ENCODE results near the gene RTN4R. TPM values are rescaled to one million over a fixed set of nuclear protein-coding genes. Genes with fewer than 3 reads are reported as not detected.

The RTN4R gene
- total and polyA plus RNA-seq, 3 donors from 2014 or later, result 2.1 to 6.1 (median 5.1) TPM

- intact Hi-C loops (cut with DNase I; ENCODE audit: low total_unique reads), result no loop called here
- WGBS, 2 donors, result 47 to 62% methylated on average over 3 to 9 of the region's 9 CpGs
- Histone ChIP-seq H3K36me3 (ENCODE audit: low read depth, missing control alignments) (no peaks in the 10 kb centered on the region), H3K4me3 (peak overlapping the region; percentile 53 to 68), H3K9me3 (no peaks in the 10 kb centered on the region), H3K4me1 (peaks cover 27% of the 10 kb centered on the region), H3K27ac (peak overlapping the region; percentile 35 to 75), H3K27me3 (no peaks in the 10 kb centered on the region)
- DNase-seq, result no peak
- TF ChIP-seq POLR2A (IDR thresholded peaks at IDR 0.05), result no peak
Measured at GRCh38 chr22:20206709-20207215, 61.4 kb downstream of the RTN4R start.

DNA sequence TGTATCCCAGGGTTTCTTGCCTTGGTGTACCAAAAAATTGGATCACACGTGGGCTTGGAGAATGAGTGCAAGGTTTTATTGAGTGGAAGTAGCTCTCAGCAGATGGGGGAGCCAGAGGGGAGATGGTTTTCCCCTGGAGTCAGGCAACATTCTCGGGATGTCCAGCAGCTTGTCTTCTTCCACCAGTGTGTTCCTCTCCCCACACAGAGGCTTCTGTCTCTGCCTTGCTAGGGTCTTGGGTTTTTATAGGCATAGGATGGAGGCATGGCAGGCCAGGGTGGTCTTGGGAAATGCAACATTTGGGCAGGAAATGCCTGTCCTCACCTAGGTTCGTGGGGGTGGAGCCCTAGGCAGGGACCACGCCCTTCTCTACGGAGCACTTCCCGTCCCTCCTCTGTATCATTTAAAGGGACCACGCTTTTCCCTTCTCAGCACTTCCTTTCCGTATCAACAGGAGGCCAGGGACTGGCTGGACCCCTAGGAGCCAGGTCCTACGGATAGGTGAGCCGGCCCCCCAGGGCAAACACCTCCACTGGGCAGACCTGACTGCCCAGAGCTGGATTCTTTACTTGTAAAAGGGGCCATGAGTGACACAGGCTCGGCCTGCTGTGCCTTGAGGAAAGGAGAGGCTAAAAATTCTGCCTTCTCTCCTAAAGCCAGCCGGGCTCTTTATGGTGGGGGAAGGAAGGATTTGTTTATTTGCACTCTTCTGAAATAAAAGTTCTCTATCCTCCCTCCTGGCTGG, 62.0 kb downstream of the RTN4R start:
- intact Hi-C loops (cut with DNase I; ENCODE audit: low total_unique reads), result no loop called here
- peak overlapping the region; percentile 35 to 75 for H3K27ac ChIP-seq
- peak; percentile 79 for DNase-seq
- H3K27me3 ChIP-seq, result no peaks in the 10 kb centered on the region
- no peaks in the 10 kb centered on the region for H3K9me3 ChIP-seq
- peaks cover 24% of the 10 kb centered on the region for H3K4me1 ChIP-seq
- no peaks in the 10 kb centered on the region for H3K36me3 ChIP-seq (ENCODE audit: low read depth, missing control alignments)
- TF ChIP-seq POLR2A (IDR thresholded peaks at IDR 0.05), result no peak
- TF ChIP-seq, protein P1, sequence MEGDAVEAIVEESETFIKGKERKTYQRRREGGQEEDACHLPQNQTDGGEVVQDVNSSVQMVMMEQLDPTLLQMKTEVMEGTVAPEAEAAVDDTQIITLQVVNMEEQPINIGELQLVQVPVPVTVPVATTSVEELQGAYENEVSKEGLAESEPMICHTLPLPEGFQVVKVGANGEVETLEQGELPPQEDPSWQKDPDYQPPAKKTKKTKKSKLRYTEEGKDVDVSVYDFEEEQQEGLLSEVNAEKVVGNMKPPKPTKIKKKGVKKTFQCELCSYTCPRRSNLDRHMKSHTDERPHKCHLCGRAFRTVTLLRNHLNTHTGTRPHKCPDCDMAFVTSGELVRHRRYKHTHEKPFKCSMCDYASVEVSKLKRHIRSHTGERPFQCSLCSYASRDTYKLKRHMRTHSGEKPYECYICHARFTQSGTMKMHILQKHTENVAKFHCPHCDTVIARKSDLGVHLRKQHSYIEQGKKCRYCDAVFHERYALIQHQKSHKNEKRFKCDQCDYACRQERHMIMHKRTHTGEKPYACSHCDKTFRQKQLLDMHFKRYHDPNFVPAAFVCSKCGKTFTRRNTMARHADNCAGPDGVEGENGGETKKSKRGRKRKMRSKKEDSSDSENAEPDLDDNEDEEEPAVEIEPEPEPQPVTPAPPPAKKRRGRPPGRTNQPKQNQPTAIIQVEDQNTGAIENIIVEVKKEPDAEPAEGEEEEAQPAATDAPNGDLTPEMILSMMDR (IDR thresholded peaks at IDR 0.05), result no peak
- H3K4me3 ChIP-seq, result peak overlapping the region; percentile 53 to 68
- 24 to 32% methylated on average over 6 to 12 of the region's 12 CpGs for WGBS, 2 donors

- no peaks in the 10 kb centered on the region for H3K9me3 ChIP-seq
- H3K27me3 ChIP-seq, result no peaks in the 10 kb centered on the region
- no peak for DNase-seq
- H3K4me1 ChIP-seq, result peaks cover 19% of the 10 kb centered on the region
- TF ChIP-seq, protein P1 (IDR thresholded peaks at IDR 0.05), result no peak
- no peak for TF ChIP-seq POLR2A (IDR thresholded peaks at IDR 0.05)
- no peak overlapping the region for H3K27ac ChIP-seq
- WGBS, 2 donors, result 79 to 91% methylated on average over 15 of the region's 15 CpGs
- no peaks in the 10 kb centered on the region for H3K36me3 ChIP-seq (ENCODE audit: low read depth, missing control alignments)
- intact Hi-C loops (cut with DNase I; ENCODE audit: low total_unique reads), result no loop called here
- H3K4me3 ChIP-seq, result no peak overlapping the region
Measured at GRCh38 chr22:20205464-20205963, 62.6 kb downstream of the RTN4R start.

- no peak overlapping the region for H3K4me3 ChIP-seq
- H3K27me3 ChIP-seq, result no peaks in the 10 kb centered on the region
- TF ChIP-seq POLR2A (IDR thresholded peaks at IDR 0.05), result no peak
- TF ChIP-seq, protein P1 (IDR thresholded peaks at IDR 0.05), result no peak
- no peaks in the 10 kb centered on the region for H3K36me3 ChIP-seq (ENCODE audit: low read depth, missing control alignments)
- intact Hi-C loops (cut with DNase I; ENCODE audit: low total_unique reads), result no loop called here
- H3K9me3 ChIP-seq, result no peaks in the 10 kb centered on the region
- H3K4me1 ChIP-seq, result peaks cover 19% of the 10 kb centered on the region
- 70 to 78% methylated on average over 15 to 16 of the region's 16 CpGs for WGBS, 2 donors
- H3K27ac ChIP-seq, result no peak overlapping the region
- DNase-seq, result no peak
Measured at GRCh38 chr22:20204806-20205205, 63.3 kb downstream of the RTN4R start.

DNA sequence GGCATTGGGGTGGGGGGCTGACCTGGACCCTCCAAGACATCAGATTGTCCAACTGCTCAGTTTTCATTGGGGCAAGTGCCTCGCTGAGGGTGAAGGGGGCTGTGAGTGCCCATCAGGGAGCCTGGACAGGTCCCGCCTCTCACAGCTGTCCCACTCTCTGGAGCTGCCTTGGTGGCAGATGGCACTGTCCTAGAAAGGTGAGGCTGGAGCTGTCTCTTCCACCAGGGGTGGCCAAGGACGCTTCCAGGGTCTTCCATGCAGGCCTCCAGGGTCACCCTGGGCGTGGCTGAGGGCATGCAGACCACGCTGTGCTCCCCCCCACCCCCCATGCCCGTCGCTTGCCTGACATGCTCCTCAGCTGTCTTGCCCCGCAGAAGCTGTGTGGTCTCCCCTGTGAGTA, 63.8 kb downstream of the RTN4R start:
- no peaks in the 10 kb centered on the region for H3K9me3 ChIP-seq
- 80 to 90% methylated on average over 3 of the region's 8 CpGs for WGBS, 2 donors
- H3K4me3 ChIP-seq, result no peak overlapping the region
- no peaks in the 10 kb centered on the region for H3K36me3 ChIP-seq (ENCODE audit: low read depth, missing control alignments)
- DNase-seq, result no peak
- H3K27ac ChIP-seq, result no peak overlapping the region
- TF ChIP-seq, protein P1 (IDR thresholded peaks at IDR 0.05), result no peak
- TF ChIP-seq POLR2A (IDR thresholded peaks at IDR 0.05), result no peak
- H3K27me3 ChIP-seq, result no peaks in the 10 kb centered on the region
- H3K4me1 ChIP-seq, result peaks cover 19% of the 10 kb centered on the region
- intact Hi-C loops (cut with DNase I; ENCODE audit: low total_unique reads), result no loop called here

Data from testis (tissue), 3 donors.